Activated effector memory CD4-positive, alpha-beta T cell treated with anti-CD3 and anti-CD28 coated beads, Interleukin-2, amount 50 U/mL, for 16 hours (primary cell): ENCODE measurements around the gene AGTR1.

Source experiments
- DNase-seq: peaks from one replicate; pipeline ENCODE4 v3.0.0-alpha.2; 2020

AGTR1 gene

DNA sequence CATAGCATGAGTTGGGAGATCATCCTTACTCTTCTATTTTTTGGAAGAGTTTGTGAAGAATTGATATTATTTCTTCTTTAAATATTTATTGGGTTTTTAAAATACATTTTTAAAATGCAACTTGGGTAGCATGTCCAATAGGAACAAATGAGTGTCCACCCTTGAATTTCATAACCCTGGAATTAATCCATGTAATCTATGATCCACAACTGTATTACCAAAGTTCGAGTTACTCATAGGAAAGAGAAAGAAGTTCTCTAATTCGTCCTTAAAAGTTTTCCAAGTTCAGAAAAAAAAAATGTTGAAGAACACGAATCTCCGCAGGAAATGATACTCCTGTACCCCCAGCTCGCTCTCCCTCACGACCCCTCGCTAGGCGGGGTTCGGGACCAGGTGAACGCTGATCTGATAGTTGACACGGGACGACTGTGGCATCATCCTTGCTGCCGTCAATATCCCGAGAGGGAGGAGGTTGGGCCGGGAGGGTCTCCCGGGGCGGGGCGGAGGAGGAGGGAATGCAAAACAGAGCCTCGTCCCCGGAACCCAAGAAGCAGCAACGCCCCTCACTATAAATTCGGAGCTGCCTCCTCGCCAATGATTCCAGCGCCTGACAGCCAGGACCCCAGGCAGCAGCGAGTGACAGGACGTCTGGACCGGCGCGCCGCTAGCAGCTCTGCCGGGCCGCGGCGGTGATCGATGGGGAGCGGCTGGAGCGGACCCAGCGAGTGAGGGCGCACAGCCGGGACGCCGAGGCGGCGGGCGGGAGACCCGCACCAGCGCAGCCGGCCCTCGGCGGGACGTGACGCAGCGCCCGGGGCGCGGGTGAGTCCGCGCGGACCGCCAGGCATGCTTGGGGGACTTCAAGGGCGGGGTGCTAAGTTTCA is at the start of gene AGTR1:
Gene AGTR1, plus strand, starts transcription at position 598 of the 884 bp plus-strand sequence. CDS start 43,133 bp downstream, outside the sequence.
- no peak for DNase-seq

DNA sequence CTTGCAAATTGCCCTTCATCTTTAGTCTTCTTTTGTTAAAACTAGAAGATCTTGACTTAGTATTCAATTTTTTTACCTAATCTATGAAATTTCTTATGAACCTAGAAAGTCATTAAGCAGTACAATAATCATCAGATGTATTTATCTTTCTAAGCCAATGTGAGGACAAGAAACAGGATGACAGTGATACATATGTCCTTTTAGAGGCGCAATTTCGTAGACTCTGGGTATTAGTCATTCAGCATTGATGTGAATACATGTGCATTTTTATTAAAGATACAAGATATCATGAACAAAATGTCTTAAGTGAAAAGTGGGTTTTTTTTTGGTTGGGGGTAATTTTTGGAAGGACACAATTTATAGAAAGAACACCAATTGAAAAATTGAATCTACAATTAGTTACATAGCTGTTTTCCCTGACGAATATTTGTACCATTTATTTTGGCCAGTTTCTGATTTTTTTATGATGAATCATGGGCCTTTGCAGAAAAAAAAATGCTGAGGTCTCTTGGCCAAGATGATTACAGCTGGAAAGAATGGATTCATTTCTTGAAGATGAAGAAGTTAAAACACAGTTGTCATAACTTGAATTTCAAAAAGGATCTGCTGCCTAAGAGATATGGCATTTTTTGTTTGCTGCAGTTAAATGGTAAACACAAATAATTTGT is 48.9 kb upstream of the AGTR1 start:
- DNase-seq: no peak

DNA sequence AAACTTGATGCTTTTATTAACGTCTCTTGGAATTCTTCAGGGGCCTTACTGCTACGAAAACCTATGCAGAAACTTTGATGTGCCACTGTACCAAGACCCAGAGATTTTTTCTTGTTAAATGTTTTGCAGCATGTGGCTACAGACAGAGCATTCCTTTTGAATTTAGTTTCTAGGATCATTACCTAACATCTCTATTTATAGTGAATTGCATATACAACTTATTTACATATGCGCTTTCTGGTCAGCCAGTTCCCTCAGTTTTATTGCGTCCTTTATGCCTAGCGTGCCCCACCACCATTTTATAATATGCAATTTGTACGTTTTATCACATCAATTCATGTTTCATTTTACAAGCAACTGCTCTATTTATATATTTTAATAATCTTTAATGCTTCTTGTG is 46.2 kb upstream of the AGTR1 start:
- DNase-seq: no peak

- no peak for DNase-seq
Measured at GRCh38 chr3:148654433-148654832, 43.3 kb upstream of the AGTR1 start.

DNA sequence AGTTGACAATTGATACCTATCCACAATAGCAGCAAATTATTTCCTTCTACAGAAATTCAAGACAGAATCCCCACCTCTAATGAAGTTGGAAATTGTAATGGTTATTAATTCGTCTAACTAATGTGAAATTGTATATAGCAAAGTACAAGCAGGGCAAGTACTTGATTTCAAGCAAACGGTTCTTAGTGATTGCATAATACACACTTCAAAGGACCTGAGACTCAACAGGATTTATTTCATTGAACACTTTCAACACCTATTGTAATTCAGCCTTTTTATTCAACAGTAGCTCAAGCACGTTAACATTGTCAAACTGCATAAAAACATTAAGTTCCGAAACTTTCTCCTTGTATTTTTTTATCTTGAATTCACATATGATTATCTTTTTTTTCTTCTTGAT is 40.2 kb upstream of the AGTR1 start:
- no peak for DNase-seq

DNA sequence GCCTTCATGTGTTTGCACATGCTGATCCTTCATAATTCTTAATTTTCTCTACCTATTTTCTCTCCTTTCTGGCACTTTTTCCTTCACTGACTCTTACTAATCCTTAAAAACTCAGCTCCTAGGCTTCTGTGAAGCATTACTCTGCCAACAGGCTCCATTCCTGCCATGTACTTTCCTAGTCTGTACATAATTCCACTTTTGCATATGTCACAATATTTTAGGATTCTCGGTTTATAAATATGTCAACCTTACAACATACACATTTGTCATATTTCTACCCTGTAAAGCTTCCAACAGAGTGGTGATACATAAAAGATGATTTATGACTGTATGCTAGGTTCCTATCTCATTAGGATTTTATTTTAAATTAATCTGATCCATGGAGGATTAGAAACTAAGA is 38.2 kb upstream of the AGTR1 start:
- no peak for DNase-seq

- no peak for DNase-seq
Measured at GRCh38 chr3:148680289-148680688, 17.4 kb upstream of the AGTR1 start.

GRCh38 chr3:148681080-148681479 is 16.6 kb upstream of the AGTR1 start:
- no peak for DNase-seq

DNA sequence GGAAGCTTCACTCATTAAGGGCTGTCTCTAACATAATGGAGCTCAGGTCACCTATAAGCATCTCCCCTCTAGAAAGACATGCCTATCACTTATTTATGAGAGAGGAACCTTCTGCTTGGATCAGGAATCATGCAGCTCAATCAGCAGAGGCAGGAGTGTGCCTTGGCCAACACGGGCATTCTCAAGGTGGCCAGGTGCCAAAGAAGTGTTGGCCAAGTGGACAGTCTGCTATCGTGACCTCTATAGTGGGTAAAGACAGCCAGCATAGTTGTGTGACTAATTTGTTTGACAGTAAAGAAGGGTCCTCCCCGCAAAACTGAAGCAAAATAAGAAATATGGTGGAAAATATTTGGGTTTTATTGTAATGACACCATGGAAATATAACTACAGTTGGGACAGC is 14.7 kb upstream of the AGTR1 start:
- no peak for DNase-seq

- DNase-seq: no peak
Measured at GRCh38 chr3:148694116-148694515, 3.6 kb upstream of the AGTR1 start.

- DNase-seq: no peak
Measured at GRCh38 chr3:148698190-148698810, 597 bp downstream of the AGTR1 start.

GRCh38 chr3:148705314-148705713 is 7.6 kb downstream of the AGTR1 start:
- DNase-seq: no peak

DNA sequence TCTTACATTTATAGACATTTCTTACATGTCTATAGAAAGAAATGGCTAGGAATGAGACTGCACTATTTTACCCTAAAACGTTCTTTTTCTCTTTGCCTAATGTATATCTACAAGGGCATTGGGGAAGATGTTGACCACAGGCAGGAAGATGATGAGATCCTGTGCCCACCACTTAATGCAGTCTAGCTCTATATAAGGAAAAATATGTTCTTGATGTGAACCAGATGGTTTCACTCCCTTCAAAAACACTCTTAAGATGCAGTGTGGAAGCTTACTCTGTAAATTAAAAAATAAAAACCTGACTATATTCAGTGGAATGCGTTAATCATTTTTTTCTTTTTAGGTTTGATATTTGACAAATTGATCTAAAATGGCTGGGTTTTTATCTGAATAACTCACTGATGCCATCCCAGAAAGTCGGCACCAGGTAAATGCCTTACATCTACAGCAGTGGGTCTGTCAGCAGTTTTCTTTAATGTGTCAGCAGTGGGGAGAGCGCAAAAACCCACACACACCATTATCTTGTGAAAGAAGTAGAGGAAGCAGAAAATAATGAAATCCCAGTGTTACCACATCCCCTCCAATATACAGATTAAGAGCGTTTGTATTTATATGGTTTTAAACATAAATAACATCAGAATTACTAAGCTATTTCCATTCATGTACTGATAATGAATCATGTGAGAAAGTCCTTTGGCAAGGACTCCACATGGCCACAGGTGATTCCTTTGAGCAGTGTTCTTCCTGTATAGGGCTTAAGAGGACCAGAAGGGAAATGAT is 10.1 kb downstream of the AGTR1 start:
- DNase-seq: no peak

GRCh38 chr3:148708409-148708808 is 10.7 kb downstream of the AGTR1 start:
- no peak for DNase-seq

- no peak for DNase-seq
Measured at GRCh38 chr3:148709560-148710253, 12.0 kb downstream of the AGTR1 start.

DNA sequence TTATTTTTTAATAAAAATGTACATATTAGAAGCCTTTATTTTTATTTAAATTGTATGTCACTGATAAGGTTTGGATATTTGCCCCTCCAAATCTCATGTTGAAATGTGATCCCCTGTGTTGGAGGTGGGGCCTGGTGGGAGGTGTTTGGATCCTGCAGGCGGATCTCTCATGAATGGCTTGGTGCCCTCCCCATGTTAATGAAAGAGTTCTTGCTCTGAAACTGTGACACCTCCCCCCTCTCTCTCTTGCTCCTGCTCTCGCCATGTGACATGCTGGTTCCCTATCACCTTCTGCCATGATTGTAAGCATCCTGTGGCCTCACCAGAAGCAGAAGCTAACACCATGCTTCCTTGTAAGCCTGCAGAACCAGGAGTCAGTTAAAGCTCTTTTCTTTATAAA is 13.0 kb downstream of the AGTR1 start:
- DNase-seq: no peak

GRCh38 chr3:148711981-148712666 is 14.4 kb downstream of the AGTR1 start:
- DNase-seq: no peak

GRCh38 chr3:148714521-148714920 is 16.8 kb downstream of the AGTR1 start:
- DNase-seq: no peak

- no peak for DNase-seq
Measured at GRCh38 chr3:148716657-148717056, 19.0 kb downstream of the AGTR1 start.

- no peak for DNase-seq
Measured at GRCh38 chr3:148717885-148718561, 20.3 kb downstream of the AGTR1 start.
